NCI-H1436 (cell line): ENCODE results near the gene OSR1.
"Not testable (repeated sequence)": the region's sequence is repeated elsewhere in the genome, so short reads cannot be mapped to it uniquely, and the experiment has no call there.

Source experiments
- DNase-seq: peaks from one replicate; lab custom pipeline; 2025; lab: John Stamatoyannopoulos, UW

OSR1 gene

GRCh38 chr2:19331450-19331849, 27.0 kb downstream of the OSR1 start:
- DNase-seq: no peak

GRCh38 chr2:19330436-19330835, 28.0 kb downstream of the OSR1 start:
- DNase-seq: no peak

GRCh38 chr2:19329445-19329844, 29.0 kb downstream of the OSR1 start:
- no peak for DNase-seq

- no peak for DNase-seq
Observed at GRCh38 chr2:19327496-19327895, 30.9 kb downstream of the OSR1 start.

GRCh38 chr2:19321946-19322345, 36.5 kb downstream of the OSR1 start:
- no peak for DNase-seq

GRCh38 chr2:19320813-19321212, 37.6 kb downstream of the OSR1 start:
- no peak for DNase-seq

GRCh38 chr2:19319698-19320097, 38.7 kb downstream of the OSR1 start:
- no peak for DNase-seq

- DNase-seq: no peak
Observed at GRCh38 chr2:19319064-19319463, 39.4 kb downstream of the OSR1 start.

- DNase-seq: no peak
Observed at GRCh38 chr2:19313553-19313952, 44.9 kb downstream of the OSR1 start.

- DNase-seq: no peak
Observed at GRCh38 chr2:19312949-19313348, 45.5 kb downstream of the OSR1 start.

- DNase-seq: not testable (repeated sequence)
Observed at GRCh38 chr2:19306065-19306464, 52.4 kb downstream of the OSR1 start.

GRCh38 chr2:19305400-19306055, 52.9 kb downstream of the OSR1 start:
- not testable (repeated sequence) for DNase-seq

GRCh38 chr2:19301706-19302105, 56.7 kb downstream of the OSR1 start:
- no peak for DNase-seq
